Upper lobe of right lung (tissue), 1 donor: ENCODE data around the gene RUNX2. TPM values are rescaled to one million over a fixed set of nuclear protein-coding genes. Genes with fewer than 3 reads are reported as not detected.

Source experiments
- ATAC-seq: fragments of 200-7000 bp; cut with Tn5 transposase; one replicate; pipeline ENCODE4 v1.9.1; 2020; ENCODE audit warnings: mild to moderate bottlenecking, moderate library complexity
- DNase-seq: peaks from one replicate; pipeline ENCODE4 v3.0.0-alpha.2; 2020
- H3K27ac ChIP-seq: fragments of 200-600 bp; one replicate; pipeline ENCODE4 v1.8.0; 2022
- H3K27me3 ChIP-seq: fragments of 200-600 bp; one replicate; pipeline ENCODE4 v1.8.0; 2022; ENCODE audit warnings: mild to moderate bottlenecking
- H3K36me3 ChIP-seq: fragments of 200-600 bp; one replicate; pipeline ENCODE4 v1.8.0; 2022
- H3K4me1 ChIP-seq: fragments of 200-600 bp; one replicate; pipeline ENCODE4 v1.8.0; 2022
- H3K4me3 ChIP-seq: fragments of 200-600 bp; one replicate; pipeline ENCODE4 v1.8.0; 2022; ENCODE audit warnings: mild to moderate bottlenecking
- H3K9me3 ChIP-seq: fragments of 200-600 bp; one replicate; pipeline ENCODE4 v1.8.0; 2022
- CTCF ChIP-seq: fragments of 200-600 bp; IDR thresholded peaks from one replicate; pipeline ENCODE4 v1.8.0; 2022; ENCODE audit warnings: antibody characterized with exemption
- intact Hi-C: fragments of 100-400 bp; cut with DNase I; formaldehyde crosslinking; loops from one replicate; pipeline ENCODE4 v1.11.0; 2022
- total RNA-seq: library from RNA; stranded (reverse); fragmentation: NEBNext Ultra II Directional; extraction: Animal tissue kit (Norgen Biotek cat#: 25700); gene quantifications from one replicate; pipeline ENCODE4 v1.2.1, GENCODE V29; 2021
- donor health status: DM: no; HTN: yes; CAD: no; lungs with severe emphysema.

Gene RUNX2
- total RNA-seq, 1 donor from 2014 or later, result 4.6 TPM

GRCh38 chr6:45591890-45592289 lies 263.8 kb downstream of the RUNX2 start:
- Histone ChIP-seq H3K9me3 (no peaks in the 10 kb centered on the region), H3K36me3 (no peaks in the 10 kb centered on the region), H3K4me3 (no peak overlapping the region), H3K4me1 (no peaks in the 10 kb centered on the region), H3K27me3 (no peaks in the 10 kb centered on the region), H3K27ac (no peak overlapping the region)
- DNase-seq (no peak), ATAC-seq (no peak)
- intact Hi-C loops, result no loop called here
- TF ChIP-seq CTCF, result no peak

- Histone ChIP-seq H3K4me1 (no peaks in the 10 kb centered on the region), H3K27ac (no peak overlapping the region), H3K36me3 (no peaks in the 10 kb centered on the region), H3K9me3 (no peaks in the 10 kb centered on the region), H3K27me3 (no peaks in the 10 kb centered on the region), H3K4me3 (no peak overlapping the region)
- TF ChIP-seq CTCF, result no peak
- ATAC-seq (no peak), DNase-seq (no peak)
- intact Hi-C loops, result no loop called here
These were observed 264.9 kb downstream of the RUNX2 start for GRCh38 chr6:45592991-45593390.

GRCh38 chr6:45595010-45595851 lies 267.1 kb downstream of the RUNX2 start:
- no peak for TF ChIP-seq CTCF
- DNase-seq (no peak), ATAC-seq (no peak)
- H3K27me3 ChIP-seq, result no peaks in the 10 kb centered on the region
- H3K36me3 ChIP-seq, result no peaks in the 10 kb centered on the region
- intact Hi-C loops, result no loop called here
- no peak overlapping the region for H3K27ac ChIP-seq
- H3K9me3 ChIP-seq, result no peaks in the 10 kb centered on the region
- no peaks in the 10 kb centered on the region for H3K4me1 ChIP-seq
- no peak overlapping the region for H3K4me3 ChIP-seq

GRCh38 chr6:45597424-45597823 lies 269.3 kb downstream of the RUNX2 start:
- H3K9me3 ChIP-seq, result no peaks in the 10 kb centered on the region
- H3K4me1 ChIP-seq, result no peaks in the 10 kb centered on the region
- no peaks in the 10 kb centered on the region for H3K27me3 ChIP-seq
- intact Hi-C loops, result no loop called here
- DNase-seq (no peak), ATAC-seq (no peak)
- no peaks in the 10 kb centered on the region for H3K36me3 ChIP-seq
- no peak overlapping the region for H3K4me3 ChIP-seq
- no peak for TF ChIP-seq CTCF
- H3K27ac ChIP-seq, result no peak overlapping the region

GRCh38 chr6:45599053-45599452 lies 270.9 kb downstream of the RUNX2 start:
- TF ChIP-seq CTCF, result no peak
- DNase-seq (no peak), ATAC-seq (no peak)
- no peaks in the 10 kb centered on the region for H3K9me3 ChIP-seq
- no peaks in the 10 kb centered on the region for H3K27me3 ChIP-seq
- H3K4me3 ChIP-seq, result no peak overlapping the region
- H3K36me3 ChIP-seq, result no peaks in the 10 kb centered on the region
- intact Hi-C loops, result no loop called here
- no peaks in the 10 kb centered on the region for H3K4me1 ChIP-seq
- no peak overlapping the region for H3K27ac ChIP-seq

GRCh38 chr6:45605971-45606370 lies 277.8 kb downstream of the RUNX2 start:
- Histone ChIP-seq H3K4me1 (no peaks in the 10 kb centered on the region), H3K27ac (no peak overlapping the region), H3K27me3 (no peaks in the 10 kb centered on the region), H3K9me3 (no peaks in the 10 kb centered on the region), H3K36me3 (no peaks in the 10 kb centered on the region), H3K4me3 (no peak overlapping the region)
- ATAC-seq (no peak), DNase-seq (no peak)
- intact Hi-C loops, result no loop called here
- no peak for TF ChIP-seq CTCF
